Measurements from ENCODE around the gene RPS15.

GRCh38 chr19:1393841-1394240 is 44.4 kb upstream of the RPS15 start:
- TF ChIP-seq SIN3A (IDR thresholded peaks at IDR 0.05; ENCODE audit: low read depth) (no peak), REST (IDR thresholded peaks at IDR 0.05; ENCODE audit: low read depth) (no peak), SP1 (IDR thresholded peaks at IDR 0.05; ENCODE audit: low read depth) (no peak), YY1 (IDR thresholded peaks at IDR 0.05; ENCODE audit: extremely low read depth, insufficient replicate concordance, low read depth, low read length) (no peak), ZNF274 (IDR thresholded peaks at IDR 0.05; ENCODE audit: low read depth, low read length) (no peak), EGR1 (IDR thresholded peaks at IDR 0.05; ENCODE audit: low read depth) (no peak), CEBPB (IDR thresholded peaks at IDR 0.05; ENCODE audit: low read depth) (no peak), ZFX (IDR thresholded peaks at IDR 0.05) (no peak), POLR2A (IDR thresholded peaks at IDR 0.05; ENCODE audit: borderline replicate concordance, extremely low read depth, insufficient read depth, insufficient read length) (no peak), RAD21 (IDR thresholded peaks at IDR 0.05; ENCODE audit: low read depth) (no peak), EZH2phosphoT487 (IDR thresholded peaks at IDR 0.05; ENCODE audit: borderline replicate concordance) (no peak), MAX (IDR thresholded peaks at IDR 0.05) (no peak)
- TF ChIP-seq, protein P1, sequence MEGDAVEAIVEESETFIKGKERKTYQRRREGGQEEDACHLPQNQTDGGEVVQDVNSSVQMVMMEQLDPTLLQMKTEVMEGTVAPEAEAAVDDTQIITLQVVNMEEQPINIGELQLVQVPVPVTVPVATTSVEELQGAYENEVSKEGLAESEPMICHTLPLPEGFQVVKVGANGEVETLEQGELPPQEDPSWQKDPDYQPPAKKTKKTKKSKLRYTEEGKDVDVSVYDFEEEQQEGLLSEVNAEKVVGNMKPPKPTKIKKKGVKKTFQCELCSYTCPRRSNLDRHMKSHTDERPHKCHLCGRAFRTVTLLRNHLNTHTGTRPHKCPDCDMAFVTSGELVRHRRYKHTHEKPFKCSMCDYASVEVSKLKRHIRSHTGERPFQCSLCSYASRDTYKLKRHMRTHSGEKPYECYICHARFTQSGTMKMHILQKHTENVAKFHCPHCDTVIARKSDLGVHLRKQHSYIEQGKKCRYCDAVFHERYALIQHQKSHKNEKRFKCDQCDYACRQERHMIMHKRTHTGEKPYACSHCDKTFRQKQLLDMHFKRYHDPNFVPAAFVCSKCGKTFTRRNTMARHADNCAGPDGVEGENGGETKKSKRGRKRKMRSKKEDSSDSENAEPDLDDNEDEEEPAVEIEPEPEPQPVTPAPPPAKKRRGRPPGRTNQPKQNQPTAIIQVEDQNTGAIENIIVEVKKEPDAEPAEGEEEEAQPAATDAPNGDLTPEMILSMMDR (IDR thresholded peaks at IDR 0.05 in 2 of 3, conservative IDR thresholded peaks at IDR 0.05 in 1 of 3; ENCODE audit: borderline replicate concordance in 1 of 3, insufficient read depth in 1 of 3, low read depth in 2 of 3, low read length in 2 of 3): no peak
